IMR-90 (cell line): Measurements from ENCODE around the gene TNIP1. TPM values are rescaled to one million over a fixed set of nuclear protein-coding genes. Genes with fewer than 3 reads are reported as not detected.

ENCODE experiments used
- ATAC-seq: fragments of 200-7000 bp; cut with Tn5 transposase; 2 replicates; pipeline ENCODE4 v1.9.1; 2020; ENCODE audit warnings: low read depth, mild to moderate bottlenecking, moderate library complexity
- BruUV-seq: library from RNA; stranded (reverse); fragments of 400-500 nt; replicated peaks from 2 replicates; lab custom pipeline; 2021; lab: Mats Ljungman, UMichigan
- CTCF ChIA-PET: fragments of 300-600 bp; formaldehyde crosslinking; extraction: SDS; loops from one replicate; lab custom pipeline; 2021; ENCODE audit warnings: antibody characterized with exemption; lab: Yijun Ruan, JAX
- POLR2A ChIA-PET: fragments of 300-600 bp; sonication (Branson Sonifier 250); formaldehyde crosslinking; loops from one replicate; lab custom pipeline; 2022; ENCODE audit warnings: antibody characterized with exemption; ENCODE audit not compliant: unreplicated experiment; lab: Charles Lee
- DNase-seq: peaks from one replicate; pipeline ENCODE4 v3.0.0; 2013
- H2AFZ ChIP-seq: replicated peaks from 2 replicates; pipeline ENCODE3; 2013; ENCODE audit warnings: low read length, mild to moderate bottlenecking; ENCODE audit not compliant: poor library complexity
- H2AK5ac ChIP-seq: 2 replicates; pipeline ENCODE4 v1.6.1; 2013; ENCODE audit warnings: low read depth, low read length, inconsistent platforms
- H2AK9ac ChIP-seq: replicated peaks from 2 replicates; pipeline ENCODE3; 2013; ENCODE audit warnings: mild to moderate bottlenecking, low read depth, low read length, moderate library complexity; ENCODE audit not compliant: poor library complexity
- H2BK120ac ChIP-seq: 2 replicates; pipeline ENCODE4 v1.6.1; 2013; ENCODE audit warnings: low read depth, low read length, inconsistent platforms
- H2BK15ac ChIP-seq: 3 replicates; pipeline ENCODE4 v1.6.1; 2013; ENCODE audit warnings: low read depth, low read length, inconsistent platforms
- H2BK20ac ChIP-seq: 2 replicates; pipeline ENCODE4 v1.6.1; 2013; ENCODE audit warnings: low read depth, mild to moderate bottlenecking, inconsistent platforms, low read length, moderate library complexity
- H2BK5ac ChIP-seq: 2 replicates; pipeline ENCODE4 v1.6.1; 2013; ENCODE audit warnings: mild to moderate bottlenecking, low read depth, low read length, inconsistent platforms; ENCODE audit not compliant: poor library complexity, severe bottlenecking
- H3K14ac ChIP-seq: replicated peaks from 2 replicates; pipeline ENCODE4 v1.6.1; 2013; ENCODE audit warnings: low read depth, low read length, inconsistent platforms
- H3K18ac ChIP-seq: 2 replicates; pipeline ENCODE4 v1.6.1; 2013; ENCODE audit warnings: low read depth, low read length, control low read depth
- H3K23ac ChIP-seq: 2 replicates; pipeline ENCODE4 v1.6.1; 2013; ENCODE audit warnings: low read depth, low read length, inconsistent platforms
- H3K27ac ChIP-seq: 2 replicates; pipeline ENCODE4 v1.5.1; 2013; ENCODE audit warnings: mild to moderate bottlenecking, control low read depth, low read length; ENCODE audit not compliant: insufficient read depth
- H3K27me3 ChIP-seq: 2 replicates; pipeline ENCODE4 v1.6.1; 2013; ENCODE audit warnings: low read length; ENCODE audit not compliant: control insufficient read depth, insufficient read depth
- H3K36me3 ChIP-seq: 2 replicates; pipeline ENCODE4 v1.6.1; 2013; ENCODE audit warnings: low read length, mixed read lengths; ENCODE audit not compliant: control insufficient read depth, insufficient read depth
- H3K4ac ChIP-seq: 2 replicates; pipeline ENCODE4 v1.6.1; 2013; ENCODE audit warnings: low read depth, low read length, inconsistent platforms
- H3K4me1 ChIP-seq: 2 replicates; pipeline ENCODE4 v1.6.1; 2013; ENCODE audit warnings: low read length, mixed read lengths; ENCODE audit not compliant: control insufficient read depth, insufficient read depth
- H3K4me2 ChIP-seq: 2 replicates; pipeline ENCODE4 v1.6.1; 2013; ENCODE audit warnings: low read depth, mild to moderate bottlenecking, control low read depth, low read length, moderate library complexity
- H3K4me3 ChIP-seq: 2 replicates; pipeline ENCODE4 v1.5.1; 2013; ENCODE audit warnings: low read depth, mild to moderate bottlenecking, control low read depth, low read length, moderate library complexity; ENCODE audit not compliant: insufficient read depth
- H3K56ac ChIP-seq: 2 replicates; pipeline ENCODE4 v1.6.1; 2013; ENCODE audit warnings: low read length, inconsistent platforms; ENCODE audit not compliant: insufficient read depth; ENCODE audit errors: extremely low read depth
- H3K79me1 ChIP-seq, 2 experiments: 2 replicates each; pipeline ENCODE4 v1.6.1; 2013; ENCODE audit warnings: low read length in 2 of 2, inconsistent platforms in 1 of 2, low read depth in 1 of 2
- H3K9ac ChIP-seq: 2 replicates; pipeline ENCODE4 v1.6.1; 2013; ENCODE audit warnings: low read depth, low read length, control low read depth
- H3K9me1 ChIP-seq: 2 replicates; pipeline ENCODE4 v1.6.1; 2013; ENCODE audit warnings: low read length, inconsistent platforms; ENCODE audit not compliant: insufficient read depth
- H3K9me3 ChIP-seq: 2 replicates; pipeline ENCODE4 v1.6.1; 2013; ENCODE audit warnings: low read length; ENCODE audit not compliant: control insufficient read depth, insufficient read depth
- H4K20me1 ChIP-seq: 2 replicates; pipeline ENCODE4 v1.6.1; 2013; ENCODE audit warnings: low read length, inconsistent platforms; ENCODE audit not compliant: insufficient read depth
- H4K5ac ChIP-seq: 2 replicates; pipeline ENCODE4 v1.6.1; 2013; ENCODE audit warnings: mild to moderate bottlenecking, low read depth, low read length, control low read depth
- H4K8ac ChIP-seq, 2 experiments: 2 replicates each; pipeline ENCODE4 v1.6.1; 2013; ENCODE audit warnings: low read depth in 2 of 2, low read length in 2 of 2, control low read depth in 1 of 2, inconsistent platforms in 1 of 2
- H4K91ac ChIP-seq: 2 replicates; pipeline ENCODE4 v1.6.1; 2013; ENCODE audit warnings: low read depth, low read length, inconsistent platforms; ENCODE audit not compliant: insufficient read depth
- BHLHE40 ChIP-seq: fragments of 150-350 bp; IDR thresholded peaks from 2 replicates; pipeline ENCODE4 v1.6.1; 2016; ENCODE audit warnings: mild to moderate bottlenecking, low read depth, low read length
- CEBPB ChIP-seq: IDR thresholded peaks from 2 replicates; pipeline ENCODE4 v1.6.1; 2012; ENCODE audit warnings: low read depth, low read length, improper control_type of control experiment
- CHD1 ChIP-seq: IDR thresholded peaks from 2 replicates; pipeline ENCODE4 v1.6.1; 2012; ENCODE audit warnings: low read depth, low read length, improper control_type of control experiment
- CTCF ChIP-seq: conservative IDR thresholded peaks from 2 replicates; pipeline ENCODE4 v1.5.1; 2012; ENCODE audit warnings: mild to moderate bottlenecking, low read depth, low read length, improper control_type of control experiment
- FOS ChIP-seq: fragments of 150-350 bp; IDR thresholded peaks from 2 replicates; pipeline ENCODE4 v1.6.1; 2016; ENCODE audit warnings: low read depth, low read length
- MAFK ChIP-seq: IDR thresholded peaks from 2 replicates; pipeline ENCODE4 v1.6.1; 2012; ENCODE audit warnings: low read depth, low read length, improper control_type of control experiment
- MAZ ChIP-seq: IDR thresholded peaks from 2 replicates; pipeline ENCODE4 v1.6.1; 2012; ENCODE audit warnings: low read depth, mild to moderate bottlenecking, low read length, improper control_type of control experiment, moderate library complexity, borderline replicate concordance
- MXI1 ChIP-seq: IDR thresholded peaks from 2 replicates; pipeline ENCODE4 v1.6.1; 2012; ENCODE audit warnings: low read depth, mild to moderate bottlenecking, low read length, moderate library complexity, borderline replicate concordance
- POLR2A ChIP-seq: IDR thresholded peaks from 2 replicates; pipeline ENCODE4 v1.6.1; 2012; ENCODE audit warnings: mild to moderate bottlenecking, low read depth, low read length
- RAD21 ChIP-seq: IDR thresholded peaks from 2 replicates; pipeline ENCODE4 v1.6.1; 2012; ENCODE audit warnings: low read length, improper control_type of control experiment
- RCOR1 ChIP-seq: IDR thresholded peaks from 2 replicates; pipeline ENCODE4 v1.6.1; 2012; ENCODE audit warnings: mild to moderate bottlenecking, low read length, improper control_type of control experiment; ENCODE audit not compliant: insufficient replicate concordance
- RFX5 ChIP-seq: IDR thresholded peaks from 2 replicates; pipeline ENCODE4 v1.8.0; 2012; ENCODE audit warnings: low read depth, mild to moderate bottlenecking, low read length, moderate library complexity
- SMC3 ChIP-seq: fragments of 150-350 bp; IDR thresholded peaks from 2 replicates; pipeline ENCODE4 v1.6.1; 2016; ENCODE audit warnings: low read depth, mild to moderate bottlenecking, antibody characterized with exemption, low read length, moderate library complexity
- USF2 ChIP-seq: fragments of 150-350 bp; IDR thresholded peaks from 2 replicates; pipeline ENCODE4 v1.6.1; 2017; ENCODE audit warnings: mild to moderate bottlenecking, antibody characterized with exemption, low read length, low read depth
- WGBS, 2 experiments: methylation state at CpG; one replicate each; pipeline versions ENCODE4 v1.1.5 to v1.1.7; 2013; ENCODE audit warnings: missing lambda C conversion rate in 2 of 2; ENCODE audit not compliant: insufficient read length in 1 of 2; ENCODE audit errors: extremely low coverage in 2 of 2; 5-methylcytosine and 5-hydroxymethylcytosine counted together
- dilution Hi-C: fragments of 300-500 bp; cut with HindIII; formaldehyde crosslinking; loops from one replicate; pipeline ENCODE4 v1.14.3; 2018; ENCODE audit warnings: low sequenced_read_pairs; ENCODE audit not compliant: unreplicated experiment
- in situ Hi-C: fragments of 300-500 bp; cut with MboI; formaldehyde crosslinking; loops from 3 replicates; pipeline ENCODE4 v1.14.3; 2019; ENCODE audit warnings: low sequenced_read_pairs, inconsistent platforms, mixed read lengths
- intact Hi-C: fragments of 100-400 bp; cut with micrococcal nuclease; formaldehyde crosslinking; loops from 2 replicates; pipeline ENCODE4 v1.10.0; 2022
- polyA plus RNA-seq, 3 experiments: library from polyadenylated mRNA; depleted of rRNA; stranded (reverse); fragments of >200 nt; gene quantifications; 2 replicates each; pipeline ENCODE4 v1.2.3, GENCODE V29; 2012; ENCODE audit warnings: low replicate concordance in 1 of 3
- total RNA-seq: library from RNA; depleted of rRNA; stranded (reverse); fragments of >200 nt; gene quantifications from 2 replicates; pipeline ENCODE4 v1.2.3, GENCODE V29; 2012

Gene TNIP1
- total and polyA plus RNA-seq, 2 of the 4 experiments (the other 2 are of a cell fraction), result 63.8 to 92.8 TPM

GRCh38 chr5:151097820-151098767 is 17.3 kb upstream of the TNIP1 start:
- Histone ChIP-seq H3K36me3 (peaks cover 28% of the 10 kb centered on the region), H3K14ac (no peak overlapping the region)
- 81% methylated on average over 4 of the region's 16 CpGs; no CpG with 5 or more reads in 1 of the 2 experiments for WGBS, 2 experiments
- TF ChIP-seq RAD21 (no peak), RFX5 (no peak), USF2 (no peak), CTCF (no peak), BHLHE40 (no peak), MAFK (no peak), CEBPB (no peak), FOS (no peak), POLR2A (no peak), CHD1 (no peak), MXI1 (no peak), SMC3 (no peak), MAZ (no peak), RCOR1 (no peak)

More at GRCh38 chr5:151097820-151098767, 17.3 kb upstream of the TNIP1 start:
- no peak overlapping the region for H2AK9ac ChIP-seq
- no peaks in the 10 kb centered on the region for H3K27me3 ChIP-seq
- no peak overlapping the region for H2BK120ac ChIP-seq
- H2BK5ac ChIP-seq, result no peak overlapping the region
- no peak overlapping the region for H3K9ac ChIP-seq
- no peak overlapping the region for H2AFZ ChIP-seq
- H3K4me1 ChIP-seq, result peaks cover 21% of the 10 kb centered on the region
- H4K8ac ChIP-seq, result no peak overlapping the region
- H3K4me2 ChIP-seq, result no peak overlapping the region
- H2BK15ac ChIP-seq, result no peak overlapping the region
- H4K20me1 ChIP-seq, result peaks cover 3% of the 10 kb centered on the region; the same call in 1 of the 2 replicates
- no peak overlapping the region for H3K27ac ChIP-seq
- H3K9me3 ChIP-seq, result no peaks in the 10 kb centered on the region
- in situ Hi-C loops (no loop called here), intact Hi-C loops (no loop called here), dilution Hi-C loops (no loop called here)
- no peak overlapping the region for H3K23ac ChIP-seq
- DNase-seq, result no peak
- POLR2A ChIA-PET, result no interaction called here
- CTCF ChIA-PET, result no interaction called here
- H3K18ac ChIP-seq, result no peak overlapping the region
- no peak overlapping the region for H3K56ac ChIP-seq
- ATAC-seq, result no peak
- H3K79me1 ChIP-seq, result peaks cover 3 to 16% of the 10 kb centered on the region in 2 experiments; a peak in 1 of 4 replicates
- H2BK20ac ChIP-seq, result no peak overlapping the region
- H4K91ac ChIP-seq, result no peak overlapping the region
- no TSS peak for BruUV-seq
- H3K9me1 ChIP-seq, result peaks cover 30% of the 10 kb centered on the region
- no peak overlapping the region for H2AK5ac ChIP-seq
- no peak overlapping the region for H3K4me3 ChIP-seq
- no peak overlapping the region for H3K4ac ChIP-seq
- no peak overlapping the region for H4K5ac ChIP-seq
